A549 (cell line): ENCODE results near the gene SERPINC1.

ENCODE experiments used
- CBX8 ChIP-seq: fragments of 200-600 bp; sonication (generic); IDR thresholded peaks from 2 replicates; pipeline ENCODE4 v1.6.1; 2016
- CHD2 ChIP-seq: fragments of 150-350 bp; IDR thresholded peaks from 2 replicates; pipeline ENCODE4 v1.6.1; 2014; ENCODE audit warnings: low read length; ENCODE audit not compliant: partially characterized antibody
- KDM5A ChIP-seq: fragments of 200-600 bp; sonication (generic); IDR thresholded peaks from 2 replicates; pipeline ENCODE4 v1.6.1; 2016; ENCODE audit warnings: antibody characterized with exemption, mild to moderate bottlenecking
- NFE2L2 ChIP-seq: fragments of 150-350 bp; conservative IDR thresholded peaks from 2 replicates; pipeline ENCODE4 v1.6.1; 2014; ENCODE audit warnings: low read length
- PHF8 ChIP-seq: fragments of 200-600 bp; sonication (generic); IDR thresholded peaks from 2 replicates; pipeline ENCODE4 v1.6.1; 2016; ENCODE audit warnings: low read depth, mild to moderate bottlenecking, antibody characterized with exemption, moderate library complexity, borderline replicate concordance
- POLR2A ChIP-seq: IDR thresholded peaks from 2 replicates; pipeline ENCODE4 v1.6.1; 2012; ENCODE audit warnings: mild to moderate bottlenecking, low read length
- ZC3H11A ChIP-seq: fragments of 450-650 bp; IDR thresholded peaks from 2 replicates; pipeline ENCODE4 v1.6.1; 2014; ENCODE audit warnings: antibody characterized with exemption, mild to moderate bottlenecking
- TF ChIP-seq, protein P1 (sequence below): fragments of >200 bp; sonication (Bioruptor Twin); formaldehyde crosslinking; IDR thresholded peaks from 3 replicates; pipeline ENCODE4 v1.5.1; 2016
- TF ChIP-seq, protein P2 (sequence below): IDR thresholded peaks from 2 replicates; pipeline ENCODE4 v1.6.1; 2012
- TF ChIP-seq, protein P3 (sequence below): fragments of 150-350 bp; IDR thresholded peaks from 2 replicates; pipeline ENCODE4 v1.6.1; 2014; ENCODE audit warnings: low read depth, mild to moderate bottlenecking, low read length
- TF ChIP-seq, protein P4 (sequence below): IDR thresholded peaks from 2 replicates; pipeline ENCODE4 v1.6.1; 2012; ENCODE audit warnings: low read depth, borderline replicate concordance
- TF ChIP-seq, protein P5 (sequence below): IDR thresholded peaks from 2 replicates; pipeline ENCODE4 v1.6.1; 2012
- TF ChIP-seq, protein P6 (sequence below): fragments of 200-600 bp; sonication (generic); IDR thresholded peaks from 2 replicates; pipeline ENCODE4 v1.6.1; 2016; ENCODE audit warnings: antibody characterized with exemption, mild to moderate bottlenecking, moderate library complexity

DNA sequence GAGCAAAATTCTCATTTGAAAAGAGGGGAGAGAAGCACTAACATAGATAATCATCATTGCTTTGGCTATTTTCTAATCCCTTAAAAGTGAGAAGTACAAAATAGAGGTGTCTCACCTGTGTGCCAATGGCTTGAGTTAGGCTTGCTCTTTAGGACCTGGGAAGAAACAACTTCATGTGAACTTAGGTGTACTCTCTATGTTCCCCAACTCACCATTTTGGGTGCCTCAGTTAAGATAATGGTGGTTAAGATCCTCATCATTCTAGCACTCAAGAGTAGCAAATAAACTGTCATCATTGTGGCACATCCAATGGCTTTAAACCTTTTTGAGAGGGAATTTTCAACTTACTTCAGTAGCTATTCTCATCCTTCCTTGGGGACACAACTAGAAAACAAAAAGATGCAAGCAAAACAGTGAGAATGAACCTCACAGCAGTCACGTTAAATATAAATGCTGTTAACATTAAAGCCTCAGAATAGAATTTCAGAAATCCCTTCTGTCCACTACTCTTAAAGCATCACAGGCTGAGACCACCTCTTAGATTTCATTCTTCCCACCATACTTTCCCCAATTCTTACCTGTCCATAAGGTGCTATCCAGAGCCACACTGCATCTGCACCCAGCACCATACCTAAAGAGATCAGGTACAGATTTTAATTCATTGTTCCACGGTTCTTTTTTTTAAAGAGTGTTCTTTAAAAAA is 50.6 kb downstream of the SERPINC1 start:
- TF ChIP-seq, protein P1, sequence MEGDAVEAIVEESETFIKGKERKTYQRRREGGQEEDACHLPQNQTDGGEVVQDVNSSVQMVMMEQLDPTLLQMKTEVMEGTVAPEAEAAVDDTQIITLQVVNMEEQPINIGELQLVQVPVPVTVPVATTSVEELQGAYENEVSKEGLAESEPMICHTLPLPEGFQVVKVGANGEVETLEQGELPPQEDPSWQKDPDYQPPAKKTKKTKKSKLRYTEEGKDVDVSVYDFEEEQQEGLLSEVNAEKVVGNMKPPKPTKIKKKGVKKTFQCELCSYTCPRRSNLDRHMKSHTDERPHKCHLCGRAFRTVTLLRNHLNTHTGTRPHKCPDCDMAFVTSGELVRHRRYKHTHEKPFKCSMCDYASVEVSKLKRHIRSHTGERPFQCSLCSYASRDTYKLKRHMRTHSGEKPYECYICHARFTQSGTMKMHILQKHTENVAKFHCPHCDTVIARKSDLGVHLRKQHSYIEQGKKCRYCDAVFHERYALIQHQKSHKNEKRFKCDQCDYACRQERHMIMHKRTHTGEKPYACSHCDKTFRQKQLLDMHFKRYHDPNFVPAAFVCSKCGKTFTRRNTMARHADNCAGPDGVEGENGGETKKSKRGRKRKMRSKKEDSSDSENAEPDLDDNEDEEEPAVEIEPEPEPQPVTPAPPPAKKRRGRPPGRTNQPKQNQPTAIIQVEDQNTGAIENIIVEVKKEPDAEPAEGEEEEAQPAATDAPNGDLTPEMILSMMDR = no peak
- TF ChIP-seq, protein P2, sequence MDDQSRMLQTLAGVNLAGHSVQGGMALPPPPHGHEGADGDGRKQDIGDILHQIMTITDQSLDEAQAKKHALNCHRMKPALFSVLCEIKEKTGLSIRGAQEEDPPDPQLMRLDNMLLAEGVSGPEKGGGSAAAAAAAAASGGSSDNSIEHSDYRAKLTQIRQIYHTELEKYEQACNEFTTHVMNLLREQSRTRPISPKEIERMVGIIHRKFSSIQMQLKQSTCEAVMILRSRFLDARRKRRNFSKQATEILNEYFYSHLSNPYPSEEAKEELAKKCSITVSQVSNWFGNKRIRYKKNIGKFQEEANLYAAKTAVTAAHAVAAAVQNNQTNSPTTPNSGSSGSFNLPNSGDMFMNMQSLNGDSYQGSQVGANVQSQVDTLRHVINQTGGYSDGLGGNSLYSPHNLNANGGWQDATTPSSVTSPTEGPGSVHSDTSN = no peak
- no peak for TF ChIP-seq ZC3H11A
- no peak for TF ChIP-seq PHF8
- TF ChIP-seq KDM5A = no peak
- TF ChIP-seq, protein P3, sequence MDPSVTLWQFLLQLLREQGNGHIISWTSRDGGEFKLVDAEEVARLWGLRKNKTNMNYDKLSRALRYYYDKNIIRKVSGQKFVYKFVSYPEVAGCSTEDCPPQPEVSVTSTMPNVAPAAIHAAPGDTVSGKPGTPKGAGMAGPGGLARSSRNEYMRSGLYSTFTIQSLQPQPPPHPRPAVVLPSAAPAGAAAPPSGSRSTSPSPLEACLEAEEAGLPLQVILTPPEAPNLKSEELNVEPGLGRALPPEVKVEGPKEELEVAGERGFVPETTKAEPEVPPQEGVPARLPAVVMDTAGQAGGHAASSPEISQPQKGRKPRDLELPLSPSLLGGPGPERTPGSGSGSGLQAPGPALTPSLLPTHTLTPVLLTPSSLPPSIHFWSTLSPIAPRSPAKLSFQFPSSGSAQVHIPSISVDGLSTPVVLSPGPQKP = no peak
- no peak for TF ChIP-seq CHD2
- TF ChIP-seq, protein P4, sequence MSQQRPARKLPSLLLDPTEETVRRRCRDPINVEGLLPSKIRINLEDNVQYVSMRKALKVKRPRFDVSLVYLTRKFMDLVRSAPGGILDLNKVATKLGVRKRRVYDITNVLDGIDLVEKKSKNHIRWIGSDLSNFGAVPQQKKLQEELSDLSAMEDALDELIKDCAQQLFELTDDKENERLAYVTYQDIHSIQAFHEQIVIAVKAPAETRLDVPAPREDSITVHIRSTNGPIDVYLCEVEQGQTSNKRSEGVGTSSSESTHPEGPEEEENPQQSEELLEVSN = no peak
- TF ChIP-seq, protein P5, sequence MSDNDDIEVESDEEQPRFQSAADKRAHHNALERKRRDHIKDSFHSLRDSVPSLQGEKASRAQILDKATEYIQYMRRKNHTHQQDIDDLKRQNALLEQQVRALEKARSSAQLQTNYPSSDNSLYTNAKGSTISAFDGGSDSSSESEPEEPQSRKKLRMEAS = no peak
- TF ChIP-seq POLR2A = no peak
- TF ChIP-seq, protein P6, sequence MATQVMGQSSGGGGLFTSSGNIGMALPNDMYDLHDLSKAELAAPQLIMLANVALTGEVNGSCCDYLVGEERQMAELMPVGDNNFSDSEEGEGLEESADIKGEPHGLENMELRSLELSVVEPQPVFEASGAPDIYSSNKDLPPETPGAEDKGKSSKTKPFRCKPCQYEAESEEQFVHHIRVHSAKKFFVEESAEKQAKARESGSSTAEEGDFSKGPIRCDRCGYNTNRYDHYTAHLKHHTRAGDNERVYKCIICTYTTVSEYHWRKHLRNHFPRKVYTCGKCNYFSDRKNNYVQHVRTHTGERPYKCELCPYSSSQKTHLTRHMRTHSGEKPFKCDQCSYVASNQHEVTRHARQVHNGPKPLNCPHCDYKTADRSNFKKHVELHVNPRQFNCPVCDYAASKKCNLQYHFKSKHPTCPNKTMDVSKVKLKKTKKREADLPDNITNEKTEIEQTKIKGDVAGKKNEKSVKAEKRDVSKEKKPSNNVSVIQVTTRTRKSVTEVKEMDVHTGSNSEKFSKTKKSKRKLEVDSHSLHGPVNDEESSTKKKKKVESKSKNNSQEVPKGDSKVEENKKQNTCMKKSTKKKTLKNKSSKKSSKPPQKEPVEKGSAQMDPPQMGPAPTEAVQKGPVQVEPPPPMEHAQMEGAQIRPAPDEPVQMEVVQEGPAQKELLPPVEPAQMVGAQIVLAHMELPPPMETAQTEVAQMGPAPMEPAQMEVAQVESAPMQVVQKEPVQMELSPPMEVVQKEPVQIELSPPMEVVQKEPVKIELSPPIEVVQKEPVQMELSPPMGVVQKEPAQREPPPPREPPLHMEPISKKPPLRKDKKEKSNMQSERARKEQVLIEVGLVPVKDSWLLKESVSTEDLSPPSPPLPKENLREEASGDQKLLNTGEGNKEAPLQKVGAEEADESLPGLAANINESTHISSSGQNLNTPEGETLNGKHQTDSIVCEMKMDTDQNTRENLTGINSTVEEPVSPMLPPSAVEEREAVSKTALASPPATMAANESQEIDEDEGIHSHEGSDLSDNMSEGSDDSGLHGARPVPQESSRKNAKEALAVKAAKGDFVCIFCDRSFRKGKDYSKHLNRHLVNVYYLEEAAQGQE = no peak
- no peak for TF ChIP-seq CBX8
- TF ChIP-seq NFE2L2 = no peak
